ENCODE measurements around the gene CFAP100.

CFAP100 gene

GRCh38 chr3:126373682-126374601, 20.8 kb upstream of the CFAP100 start:
- DNase-seq (ENCODE audit: low read depth), result no peak

- DNase-seq (ENCODE audit: low read depth), result no peak
Measured at GRCh38 chr3:126375835-126376331, 18.8 kb upstream of the CFAP100 start.

- DNase-seq (ENCODE audit: low read depth), result no peak
Measured at GRCh38 chr3:126376444-126376843, 18.3 kb upstream of the CFAP100 start.

- no peak for DNase-seq (ENCODE audit: low read depth)
Measured at GRCh38 chr3:126377211-126377610, 17.5 kb upstream of the CFAP100 start.

- no peak for DNase-seq (ENCODE audit: low read depth)
Measured at GRCh38 chr3:126378341-126378751, 16.4 kb upstream of the CFAP100 start.

- no peak for DNase-seq (ENCODE audit: low read depth)
Measured at GRCh38 chr3:126380011-126380768, 14.5 kb upstream of the CFAP100 start.

GRCh38 chr3:126381966-126382365, 12.7 kb upstream of the CFAP100 start:
- DNase-seq (ENCODE audit: low read depth), result no peak

GRCh38 chr3:126389112-126389793, 5.5 kb upstream of the CFAP100 start:
- no peak for DNase-seq (ENCODE audit: low read depth)

- no peak for DNase-seq (ENCODE audit: low read depth)
Measured at GRCh38 chr3:126389794-126390146, 4.9 kb upstream of the CFAP100 start.

- no peak for DNase-seq (ENCODE audit: low read depth)
Measured at GRCh38 chr3:126390201-126390600, 4.5 kb upstream of the CFAP100 start.

GRCh38 chr3:126390751-126391150, 4.0 kb upstream of the CFAP100 start:
- DNase-seq (ENCODE audit: low read depth), result no peak

GRCh38 chr3:126391631-126392030, 3.1 kb upstream of the CFAP100 start:
- DNase-seq (ENCODE audit: low read depth), result no peak

GRCh38 chr3:126392246-126392645, 2.5 kb upstream of the CFAP100 start:
- DNase-seq (ENCODE audit: low read depth), result no peak

GRCh38 chr3:126393563-126393962, 1.1 kb upstream of the CFAP100 start:
- DNase-seq (ENCODE audit: low read depth), result no peak

- DNase-seq (ENCODE audit: low read depth), result no peak
Measured at GRCh38 chr3:126394977-126395321, 240 bp downstream of the CFAP100 start.

- no peak for DNase-seq (ENCODE audit: low read depth)
Measured at GRCh38 chr3:126395846-126396513, 1.3 kb downstream of the CFAP100 start.

GRCh38 chr3:126396536-126396935, 1.8 kb downstream of the CFAP100 start:
- no peak for DNase-seq (ENCODE audit: low read depth)

- DNase-seq (ENCODE audit: low read depth), result no peak
Measured at GRCh38 chr3:126397610-126398422, 3.1 kb downstream of the CFAP100 start.

GRCh38 chr3:126398423-126399350, 4.0 kb downstream of the CFAP100 start:
- no peak for DNase-seq (ENCODE audit: low read depth)

- no peak for DNase-seq (ENCODE audit: low read depth)
Measured at GRCh38 chr3:126399351-126399735, 4.6 kb downstream of the CFAP100 start.

Measured in activated gamma-delta T cell treated with anti-CD3 and anti-CD28 coated beads, Interleukin-2, amount 50 U/mL, for 16 hours (primary cell).